Neural crest cell (in vitro differentiated cells): Measurements from ENCODE around the gene UVRAG. TPM values are rescaled to one million over a fixed set of nuclear protein-coding genes. Genes with fewer than 3 reads are reported as not detected.
A peak's percentile ranks its signal among the peaks of the same experiment; 100 is the strongest.

Source experiments
- DNase-seq: peaks from one replicate; pipeline ENCODE4 v3.0.0; 2021; ENCODE audit warnings: low read depth, mixed read lengths, low spot score
- H3K27ac Mint-ChIP-seq: one replicate; pipeline ENCODE4 v1.8.0; 2021; ENCODE audit warnings: mild to moderate bottlenecking, mixed read lengths; ENCODE audit not compliant: unreplicated experiment
- H3K27me3 Mint-ChIP-seq: 2 replicates; pipeline ENCODE4 v1.8.0; 2021; ENCODE audit warnings: low read depth, mild to moderate bottlenecking, mixed read lengths
- H3K36me3 Mint-ChIP-seq: 2 replicates; pipeline ENCODE4 v1.8.0; 2021; ENCODE audit warnings: low read depth, mild to moderate bottlenecking, mixed read lengths
- H3K4me1 Mint-ChIP-seq: 2 replicates; pipeline ENCODE4 v1.8.0; 2021; ENCODE audit warnings: mixed read lengths
- H3K4me3 Mint-ChIP-seq: one replicate; pipeline ENCODE4 v1.8.0; 2021; ENCODE audit warnings: mild to moderate bottlenecking, mixed read lengths
- H3K9me3 Mint-ChIP-seq: 2 replicates; pipeline ENCODE4 v1.8.0; 2021; ENCODE audit warnings: mixed read lengths
- CTCF ChIP-seq: fragments of 200-600 bp; sonication (generic); conservative IDR thresholded peaks from 2 replicates; pipeline ENCODE4 v1.5.0; 2021; ENCODE audit warnings: antibody characterized with exemption, mild to moderate bottlenecking
- total RNA-seq: library from RNA; stranded (reverse); gene quantifications from 2 replicates; pipeline ENCODE4 v1.2.1, GENCODE V29; 2021

The UVRAG gene
- total RNA-seq, 1 donor from 2014 or later = 29.0 TPM

DNA sequence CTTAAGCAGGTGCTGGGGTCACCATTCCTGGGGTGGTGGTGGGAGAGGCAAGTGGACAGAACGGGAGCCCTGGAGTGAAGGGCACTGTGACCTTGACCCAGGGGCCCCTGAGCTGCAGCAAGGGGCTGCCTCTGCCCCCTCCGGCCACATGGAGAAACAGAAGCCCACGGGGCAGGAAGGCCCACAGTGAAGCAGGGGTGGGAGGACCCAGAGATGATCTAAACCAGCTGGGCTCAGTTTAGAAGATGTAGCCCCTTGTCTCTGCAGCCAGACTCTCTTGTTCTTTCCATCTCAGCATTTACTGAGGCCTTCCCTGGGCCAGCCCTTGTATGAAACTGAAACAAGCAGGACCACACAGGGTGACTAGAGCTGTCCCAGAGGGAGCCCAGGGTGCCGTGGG, 360.8 kb downstream of the UVRAG start:
- Mint-ChIP-seq H3K4me1 (no peaks in the 10 kb centered on the region), H3K36me3 (no peaks in the 10 kb centered on the region), H3K9me3 (no peaks in the 10 kb centered on the region), H3K4me3 (no peak overlapping the region), H3K27me3 (no peaks in the 10 kb centered on the region), H3K27ac (no peak overlapping the region)
- DNase-seq = no peak
- TF ChIP-seq CTCF = no peak

DNA sequence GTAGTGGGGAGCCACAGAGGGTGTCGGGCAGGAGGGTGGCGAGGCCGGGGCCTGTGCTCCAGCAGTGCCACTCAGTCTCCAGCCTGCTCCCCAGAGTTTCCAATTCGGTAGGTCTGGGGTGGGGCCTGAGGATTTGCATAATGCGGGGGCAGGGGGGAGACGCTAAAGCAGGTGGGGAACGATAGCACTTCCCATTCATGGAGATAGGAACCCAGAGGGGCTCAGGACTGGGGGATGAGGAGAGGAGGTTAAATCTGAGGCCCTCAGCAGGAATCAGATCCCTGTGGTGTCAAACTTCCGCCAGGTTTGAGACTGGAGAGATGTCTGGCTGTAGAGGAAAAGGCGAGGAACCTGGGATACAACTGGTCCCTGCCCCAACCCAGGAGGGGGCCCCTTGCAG, 361.5 kb downstream of the UVRAG start:
- no peaks in the 10 kb centered on the region for H3K36me3 Mint-ChIP-seq
- H3K27ac Mint-ChIP-seq = no peak overlapping the region
- TF ChIP-seq CTCF = no peak
- H3K9me3 Mint-ChIP-seq = no peaks in the 10 kb centered on the region
- no peak overlapping the region for H3K4me3 Mint-ChIP-seq
- no peak for DNase-seq
- H3K4me1 Mint-ChIP-seq = no peaks in the 10 kb centered on the region
- H3K27me3 Mint-ChIP-seq = no peaks in the 10 kb centered on the region

GRCh38 chr11:76177250-76177686, 362.3 kb downstream of the UVRAG start:
- no peaks in the 10 kb centered on the region for H3K9me3 Mint-ChIP-seq
- no peaks in the 10 kb centered on the region for H3K4me1 Mint-ChIP-seq
- H3K4me3 Mint-ChIP-seq = no peak overlapping the region
- no peaks in the 10 kb centered on the region for H3K36me3 Mint-ChIP-seq
- no peak for TF ChIP-seq CTCF
- no peaks in the 10 kb centered on the region for H3K27me3 Mint-ChIP-seq
- no peak overlapping the region for H3K27ac Mint-ChIP-seq
- no peak for DNase-seq

DNA sequence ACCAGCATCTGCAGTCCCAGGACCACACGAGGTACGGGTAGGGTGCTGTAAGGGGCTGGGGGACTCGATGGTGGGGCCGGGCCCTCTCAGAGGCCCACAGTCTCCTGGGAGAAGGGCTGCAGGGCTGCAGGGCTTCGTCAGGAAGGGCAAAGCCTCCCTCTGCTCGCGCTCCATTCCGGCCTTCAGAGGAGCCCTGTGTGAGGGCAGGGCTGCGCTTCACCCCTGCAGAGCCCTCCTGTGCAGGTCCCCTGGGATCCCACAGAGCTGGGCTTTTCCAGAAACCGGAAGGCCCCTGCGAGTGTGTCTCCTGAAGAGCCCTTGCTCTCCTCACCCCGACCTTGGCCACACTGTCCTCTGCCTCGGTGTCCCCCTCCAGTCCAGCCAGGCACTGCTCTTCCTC, 364.1 kb downstream of the UVRAG start:
- Mint-ChIP-seq H3K4me3 (no peak overlapping the region), H3K27ac (no peak overlapping the region), H3K4me1 (peaks cover under 1% of the 10 kb centered on the region), H3K27me3 (no peaks in the 10 kb centered on the region), H3K9me3 (no peaks in the 10 kb centered on the region), H3K36me3 (no peaks in the 10 kb centered on the region)
- TF ChIP-seq CTCF = no peak
- no peak for DNase-seq

DNA sequence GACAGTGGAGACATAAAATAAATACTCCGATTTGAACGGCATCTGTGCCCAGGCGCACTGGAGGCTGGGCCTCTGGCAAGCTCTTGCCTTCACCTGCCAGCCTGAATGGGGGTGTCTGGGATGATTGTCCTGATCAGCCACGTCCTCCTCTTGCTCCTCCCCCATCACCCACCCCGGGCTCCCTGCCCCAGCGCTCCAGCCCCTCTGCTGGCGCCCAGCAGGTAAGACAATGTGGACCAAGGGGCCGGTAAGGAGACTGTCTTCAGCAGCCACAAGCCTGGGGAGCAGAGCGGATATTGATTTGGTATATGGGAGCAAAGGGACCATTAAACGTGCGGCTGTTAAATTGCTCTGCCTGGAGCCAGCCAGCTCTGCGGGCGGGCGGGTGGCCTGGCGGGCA, 366.4 kb downstream of the UVRAG start:
- Mint-ChIP-seq H3K4me1 (peaks cover 18% of the 10 kb centered on the region), H3K27me3 (no peaks in the 10 kb centered on the region), H3K4me3 (no peak overlapping the region), H3K27ac (no peak overlapping the region), H3K9me3 (no peaks in the 10 kb centered on the region), H3K36me3 (no peaks in the 10 kb centered on the region)
- TF ChIP-seq CTCF = no peak
- DNase-seq = no peak

GRCh38 chr11:76184551-76184993, 369.6 kb downstream of the UVRAG start:
- no peak for TF ChIP-seq CTCF
- Mint-ChIP-seq H3K27me3 (no peaks in the 10 kb centered on the region), H3K27ac (no peak overlapping the region), H3K36me3 (no peaks in the 10 kb centered on the region), H3K9me3 (no peaks in the 10 kb centered on the region), H3K4me1 (peaks cover 31% of the 10 kb centered on the region), H3K4me3 (peak overlapping the region; percentile 31)
- no peak for DNase-seq
